HG03108 (cell line): ENCODE data around the gene POLN.

Source experiments
- ATAC-seq: cut with Tn5 transposase; IDR thresholded peaks from one replicate; pipeline ENCODE4 v1.9.1; 2021; ENCODE audit warnings: moderate library complexity; ENCODE audit not compliant: unreplicated experiment

The POLN gene

GRCh38 chr4:2089222-2089621 lies 152.7 kb downstream of the POLN start:
- no peak for ATAC-seq

GRCh38 chr4:2087170-2087569 lies 154.8 kb downstream of the POLN start:
- ATAC-seq = no peak

DNA sequence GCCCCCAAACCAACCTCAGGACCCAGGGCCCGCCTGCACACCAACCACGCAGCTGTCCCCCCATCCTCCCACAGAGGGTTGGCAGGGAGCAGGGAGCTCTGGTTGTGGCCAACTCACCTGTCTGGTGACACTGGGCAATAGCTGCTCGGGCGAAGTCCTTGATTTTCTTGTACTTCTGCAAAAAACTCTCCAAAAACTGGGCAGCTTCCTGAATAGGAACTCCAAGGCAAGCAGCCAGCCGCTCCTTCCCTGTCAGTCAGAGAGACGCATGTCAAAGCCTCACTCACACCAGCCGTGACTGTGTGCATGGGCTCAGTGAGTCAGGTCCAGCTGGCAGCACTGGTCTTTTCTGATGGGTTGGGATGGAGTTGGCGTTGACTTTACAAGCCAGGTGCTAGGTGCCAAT lies 156.4 kb downstream of the POLN start:
- ATAC-seq = no peak

DNA sequence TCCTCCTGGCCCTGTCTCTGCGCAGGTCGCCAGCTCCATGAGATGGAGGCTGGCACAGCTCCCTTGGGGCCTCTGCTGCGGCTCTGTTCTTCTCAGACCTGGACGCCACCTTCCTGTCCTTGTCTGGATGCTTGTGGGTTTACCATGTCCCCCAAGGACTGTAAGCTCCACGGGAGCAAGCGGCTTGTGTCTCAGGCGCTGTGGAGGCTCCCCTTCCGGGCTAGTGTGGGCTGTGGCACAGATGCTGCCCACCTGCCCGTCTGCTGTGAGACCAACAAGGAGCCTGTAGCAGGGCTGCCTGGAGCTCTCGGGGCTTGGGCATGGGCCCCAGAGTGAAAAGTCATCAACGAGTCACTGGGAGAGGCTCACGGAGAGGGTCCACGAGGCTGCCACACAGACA lies 157.6 kb downstream of the POLN start:
- ATAC-seq = no peak

DNA sequence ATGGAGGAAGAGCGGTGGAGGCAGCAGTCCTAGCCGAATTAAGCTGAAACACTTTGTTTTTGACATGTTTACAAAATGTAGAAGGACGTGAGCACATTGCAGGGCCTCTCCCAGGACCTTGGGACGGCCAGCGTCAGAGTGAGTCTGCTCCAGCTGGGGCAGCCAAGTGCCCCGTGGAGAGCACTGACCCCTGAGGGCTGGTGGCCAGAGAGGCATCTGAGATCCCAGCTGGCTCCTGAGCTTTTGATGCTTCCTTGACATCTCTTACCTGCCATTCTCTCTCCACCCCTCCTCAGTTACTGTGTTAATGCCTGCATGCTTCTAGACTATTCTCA lies 158.1 kb downstream of the POLN start:
- no peak for ATAC-seq

DNA sequence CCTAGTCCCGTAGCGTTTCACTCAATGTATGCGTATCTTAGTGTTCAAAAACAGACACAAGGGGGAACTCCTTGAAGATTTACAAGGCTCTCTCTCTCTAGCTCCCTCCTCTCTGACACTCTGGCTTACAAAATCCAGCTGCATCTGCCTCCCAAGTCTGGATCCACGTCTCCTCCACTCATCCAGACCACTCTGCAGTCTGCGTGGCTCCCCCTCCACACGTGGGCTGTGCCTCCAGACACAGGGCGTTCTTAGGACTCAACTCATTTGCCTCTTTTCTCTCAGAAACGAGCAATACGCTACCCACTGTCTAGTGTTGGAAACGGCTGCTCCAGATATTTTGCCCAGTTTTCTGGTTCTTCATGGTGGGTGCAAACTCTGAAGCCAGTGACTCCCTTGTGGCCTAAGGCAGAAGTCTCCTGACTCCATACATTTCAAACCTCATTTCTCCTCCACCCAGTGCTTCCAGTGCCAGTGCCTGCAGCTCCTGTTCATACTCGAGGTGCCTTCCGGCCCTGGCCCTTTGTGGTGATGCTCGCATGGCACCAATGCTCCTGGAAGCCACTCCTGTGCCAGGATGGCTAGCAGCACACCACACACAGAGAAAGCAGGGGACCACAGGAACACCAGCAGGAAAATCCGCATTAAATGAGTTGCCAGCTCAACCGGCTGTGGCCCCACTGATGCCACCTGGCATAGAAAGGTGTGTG lies 158.7 kb downstream of the POLN start:
- ATAC-seq = no peak

GRCh38 chr4:2082627-2083026 lies 159.3 kb downstream of the POLN start:
- ATAC-seq = no peak

DNA sequence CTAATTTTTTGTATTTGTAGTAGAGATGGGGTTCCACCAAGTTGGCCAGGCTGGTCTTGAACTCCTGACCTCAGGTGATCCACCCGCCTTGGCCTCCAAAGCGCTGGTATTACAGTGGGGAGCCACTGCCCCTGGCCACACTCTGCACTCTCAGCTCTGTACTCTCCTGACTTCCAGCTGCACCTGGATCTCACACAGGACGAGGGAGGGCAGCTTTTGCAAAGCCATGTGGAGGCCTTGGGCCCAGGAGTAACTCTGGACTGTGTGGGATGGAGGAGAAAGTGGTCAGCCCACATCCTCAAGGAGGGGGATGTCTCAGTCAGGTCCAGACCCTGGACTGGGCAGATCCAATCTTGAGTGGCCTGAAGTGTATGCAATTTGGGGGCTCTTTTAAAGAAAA lies 159.8 kb downstream of the POLN start:
- ATAC-seq = no peak

DNA sequence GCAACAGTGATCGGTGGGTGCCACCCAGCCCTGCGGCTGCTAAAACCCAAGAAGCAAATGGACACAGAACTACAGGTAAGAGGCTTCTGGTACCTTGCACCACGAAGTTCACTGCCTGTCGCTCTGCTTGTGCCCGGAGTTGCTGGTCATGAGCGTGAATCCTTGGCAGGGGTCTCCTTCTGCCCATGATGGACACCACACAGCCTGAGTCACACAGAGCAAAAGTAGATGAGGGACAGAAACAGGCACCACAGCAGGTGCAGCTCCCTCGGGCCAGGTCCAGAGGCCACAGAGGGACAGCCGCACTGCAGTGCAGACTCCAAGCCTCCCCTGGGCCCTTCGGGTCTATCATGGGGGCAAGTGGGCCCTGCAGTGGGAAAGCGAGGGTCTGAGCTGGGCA lies 160.4 kb downstream of the POLN start:
- ATAC-seq = no peak

DNA sequence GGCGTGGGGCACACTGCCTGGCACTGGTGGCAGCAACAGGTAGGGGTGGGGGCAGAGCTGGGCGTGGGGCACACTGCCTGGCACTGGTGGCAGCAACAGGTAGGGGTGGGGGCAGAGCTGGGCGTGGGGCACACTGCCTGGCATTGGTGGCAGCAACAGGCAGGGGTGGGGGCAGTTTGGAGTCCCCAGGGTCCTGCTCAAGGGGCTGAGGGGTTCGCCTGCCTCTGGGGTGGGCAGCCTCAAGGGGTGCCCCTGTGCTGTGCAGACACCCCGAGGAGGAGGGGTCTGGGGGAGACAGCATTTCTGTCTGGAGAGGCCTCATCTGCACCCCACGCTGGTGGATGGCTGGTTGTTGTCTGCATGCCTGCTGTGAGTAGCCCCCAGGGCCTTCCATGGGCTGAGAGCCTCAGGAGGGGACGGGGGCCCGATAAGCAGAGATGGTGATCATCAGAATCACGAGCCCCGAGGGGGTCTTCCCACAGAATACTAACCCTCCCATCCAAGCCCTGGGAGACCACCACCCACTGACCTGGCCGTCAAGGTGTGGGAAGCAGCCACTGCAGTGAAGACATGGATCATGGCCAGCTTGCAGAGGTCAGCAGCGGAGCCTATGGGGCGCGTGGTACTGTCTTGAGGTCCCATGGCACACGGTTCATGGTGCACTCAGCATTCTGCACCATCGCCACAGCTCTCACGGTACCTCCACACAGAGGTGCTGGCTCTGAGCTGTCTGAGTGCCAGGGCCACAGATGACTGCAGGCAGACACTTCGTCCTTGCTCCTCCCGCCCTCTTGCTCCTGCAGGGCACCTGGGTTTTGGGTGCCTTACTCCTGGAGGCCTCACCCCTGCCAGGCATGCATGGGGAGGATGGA lies 161.3 kb downstream of the POLN start:
- no peak for ATAC-seq

DNA sequence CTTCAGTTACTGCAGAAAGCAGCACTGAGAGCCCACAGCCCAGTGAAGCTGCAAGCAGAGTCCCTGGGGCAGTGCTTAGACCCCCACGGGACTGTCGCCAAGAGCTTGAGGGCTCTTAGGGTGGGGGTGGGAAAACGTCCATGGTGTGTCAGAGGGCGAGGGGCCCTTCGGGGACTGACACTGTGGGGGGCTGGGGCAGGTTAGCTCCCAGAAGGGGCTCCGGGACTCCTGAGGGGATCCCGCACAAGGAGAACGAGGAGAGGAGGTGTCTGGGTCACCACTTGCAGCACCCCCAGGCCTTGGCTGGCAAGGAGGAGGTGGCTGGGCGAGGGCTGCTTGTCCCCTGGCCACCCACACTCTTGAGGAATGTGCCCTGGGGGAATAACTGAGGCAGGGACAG lies 162.0 kb downstream of the POLN start:
- ATAC-seq = no peak

DNA sequence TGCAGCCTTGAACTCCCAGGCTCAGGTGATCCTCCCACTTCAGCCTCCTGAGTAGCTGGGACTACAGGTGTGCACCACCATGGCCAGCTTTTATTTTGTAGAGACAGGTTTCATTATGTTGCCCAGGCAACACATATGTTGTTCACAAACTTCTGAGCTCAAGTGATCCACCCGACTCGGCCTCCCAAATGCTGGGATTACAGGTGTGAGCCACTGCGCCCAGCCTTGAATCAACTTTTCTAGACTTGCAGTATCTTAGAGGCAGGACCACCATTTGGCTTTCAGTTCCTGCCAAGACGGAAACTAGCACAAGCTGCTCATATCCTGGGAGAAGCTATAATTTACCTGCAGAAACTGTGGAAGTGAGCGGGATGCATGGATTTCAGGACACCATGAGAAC lies 162.9 kb downstream of the POLN start:
- ATAC-seq = no peak

DNA sequence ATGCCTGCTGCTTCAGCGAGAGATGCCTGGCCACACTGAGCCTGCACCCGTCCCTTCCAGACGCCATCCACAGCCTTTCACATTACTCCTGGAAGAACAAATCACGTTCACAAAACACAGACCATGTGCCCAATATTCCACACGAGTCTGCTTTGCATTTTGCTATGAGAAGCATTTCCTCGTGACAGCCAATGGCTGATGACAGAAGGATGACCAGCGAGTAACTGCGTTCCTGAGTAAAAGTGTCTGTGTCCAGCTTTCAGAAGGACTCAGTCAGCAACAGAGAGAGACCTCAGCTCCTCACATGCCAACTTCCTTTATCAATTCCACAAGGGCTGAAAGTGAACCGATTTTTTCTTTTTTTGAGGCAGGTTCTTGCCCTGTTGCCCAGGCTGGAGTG lies 163.3 kb downstream of the POLN start:
- ATAC-seq = no peak

GRCh38 chr4:2077537-2078460 lies 164.1 kb downstream of the POLN start:
- no peak for ATAC-seq

DNA sequence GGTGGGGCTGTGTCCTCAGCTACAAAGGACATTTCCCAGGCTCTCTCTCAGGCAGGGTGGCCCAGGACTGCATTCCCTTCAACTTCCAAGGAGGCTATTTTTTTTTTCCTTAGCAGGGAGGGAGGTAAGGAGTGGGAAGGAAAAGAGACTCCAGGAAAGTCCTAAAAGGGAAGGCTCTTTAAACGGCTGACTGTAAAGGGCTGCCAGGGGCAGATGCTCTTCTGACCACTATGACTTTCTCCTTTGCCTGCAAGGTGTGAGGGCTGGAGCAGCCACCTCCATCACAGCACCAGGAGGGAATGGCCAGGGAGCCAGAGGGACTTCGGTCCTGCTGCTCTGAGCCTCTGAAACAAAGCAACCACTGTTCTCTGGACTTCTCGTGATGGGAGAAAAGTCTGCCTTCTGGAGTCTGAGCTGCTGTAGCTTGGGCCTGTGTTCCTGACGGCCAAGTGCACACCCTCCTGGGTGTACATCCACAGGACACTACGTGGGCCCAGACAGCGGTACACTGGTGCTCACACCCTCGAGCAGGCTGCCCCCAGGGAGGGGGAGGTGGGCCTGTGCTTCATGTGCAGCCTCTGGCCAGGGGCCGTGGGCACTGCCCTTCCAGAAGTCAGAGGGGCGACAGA lies 164.9 kb downstream of the POLN start:
- ATAC-seq = no peak

DNA sequence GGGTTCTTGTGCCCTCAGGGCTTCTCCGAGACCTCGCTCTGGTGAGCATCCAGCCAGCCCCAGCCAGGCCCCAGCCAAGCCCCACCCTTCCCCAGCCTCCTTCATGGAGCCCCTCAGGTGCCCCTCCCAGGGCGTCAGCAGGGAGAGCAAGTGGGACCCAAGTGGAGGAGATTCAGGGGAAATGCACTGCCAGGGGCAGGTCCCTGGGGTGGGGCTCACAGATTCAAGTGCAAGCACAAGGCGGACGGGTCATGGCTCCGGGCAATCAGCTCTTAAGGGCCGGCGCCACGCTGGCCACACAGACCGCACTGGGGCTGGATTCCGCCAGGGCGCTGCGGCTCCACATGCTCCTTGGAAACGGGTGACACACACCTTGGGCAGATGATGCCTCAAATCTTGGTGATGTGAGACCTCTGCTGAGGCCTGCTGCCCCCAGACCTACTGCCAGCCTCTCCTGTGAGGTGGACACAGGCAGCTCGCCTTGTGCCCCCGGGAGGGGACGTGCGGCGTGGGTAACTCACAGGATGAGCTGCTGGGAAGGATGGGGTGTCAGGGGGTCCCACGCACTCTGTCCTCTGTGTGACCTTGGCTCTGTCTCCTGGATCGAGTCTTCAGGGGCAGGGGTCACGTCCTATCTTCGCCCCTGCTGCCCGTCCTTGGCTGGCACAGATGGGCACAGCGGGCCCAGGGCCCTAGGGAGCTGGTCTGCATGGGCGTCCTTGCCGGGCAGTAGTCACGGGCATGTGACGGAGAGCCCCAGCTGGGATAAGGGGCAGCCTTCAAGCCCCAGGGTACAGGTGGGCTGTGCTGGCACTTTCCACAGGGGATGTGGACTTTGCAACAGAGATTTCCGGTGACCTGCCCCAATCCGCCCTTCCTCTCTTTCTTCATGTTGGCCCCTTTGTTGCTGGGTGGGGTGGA lies 165.7 kb downstream of the POLN start:
- ATAC-seq = no peak

DNA sequence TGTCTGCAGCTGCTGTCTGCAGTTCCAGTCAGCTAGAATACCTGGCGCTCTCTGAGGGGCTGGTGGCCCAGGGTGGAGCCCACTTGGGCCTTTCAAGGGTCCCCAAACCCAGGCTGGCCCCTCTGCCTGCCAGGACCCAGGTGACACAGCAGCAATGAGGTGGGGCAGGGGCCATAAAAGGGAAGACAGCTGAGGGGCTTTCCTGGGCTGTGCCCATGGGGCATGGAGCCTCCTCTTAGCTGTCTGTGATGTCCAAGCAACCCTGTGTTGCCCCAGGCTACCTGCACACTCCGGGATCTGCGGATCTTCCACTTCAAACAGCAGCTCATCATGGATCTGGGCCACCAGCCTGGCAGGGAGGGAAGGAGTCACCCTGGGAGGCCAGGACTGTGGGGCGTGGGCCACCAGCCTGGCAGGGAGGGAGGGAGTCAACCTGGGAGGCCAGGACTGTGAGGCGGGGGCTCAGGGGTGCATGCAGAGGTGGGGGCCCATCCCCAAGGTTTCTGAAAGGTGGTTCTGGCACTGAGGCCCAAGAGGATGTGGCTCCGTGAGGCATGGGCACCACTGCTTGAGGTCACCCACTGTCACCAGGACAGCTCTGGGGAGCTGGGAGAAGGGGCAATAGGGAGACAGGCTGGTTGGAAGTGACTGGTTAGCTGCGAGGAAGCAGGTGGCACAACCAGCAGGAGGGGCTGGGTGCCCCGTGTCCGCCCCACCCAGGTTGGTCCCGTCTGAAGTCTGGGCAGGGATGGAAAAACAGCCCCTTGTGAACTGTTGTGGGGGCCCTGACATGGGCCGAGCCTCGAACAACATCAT lies 166.5 kb downstream of the POLN start:
- ATAC-seq = no peak

- ATAC-seq = no peak
Observed at GRCh38 chr4:2074588-2074987, 167.3 kb downstream of the POLN start.

DNA sequence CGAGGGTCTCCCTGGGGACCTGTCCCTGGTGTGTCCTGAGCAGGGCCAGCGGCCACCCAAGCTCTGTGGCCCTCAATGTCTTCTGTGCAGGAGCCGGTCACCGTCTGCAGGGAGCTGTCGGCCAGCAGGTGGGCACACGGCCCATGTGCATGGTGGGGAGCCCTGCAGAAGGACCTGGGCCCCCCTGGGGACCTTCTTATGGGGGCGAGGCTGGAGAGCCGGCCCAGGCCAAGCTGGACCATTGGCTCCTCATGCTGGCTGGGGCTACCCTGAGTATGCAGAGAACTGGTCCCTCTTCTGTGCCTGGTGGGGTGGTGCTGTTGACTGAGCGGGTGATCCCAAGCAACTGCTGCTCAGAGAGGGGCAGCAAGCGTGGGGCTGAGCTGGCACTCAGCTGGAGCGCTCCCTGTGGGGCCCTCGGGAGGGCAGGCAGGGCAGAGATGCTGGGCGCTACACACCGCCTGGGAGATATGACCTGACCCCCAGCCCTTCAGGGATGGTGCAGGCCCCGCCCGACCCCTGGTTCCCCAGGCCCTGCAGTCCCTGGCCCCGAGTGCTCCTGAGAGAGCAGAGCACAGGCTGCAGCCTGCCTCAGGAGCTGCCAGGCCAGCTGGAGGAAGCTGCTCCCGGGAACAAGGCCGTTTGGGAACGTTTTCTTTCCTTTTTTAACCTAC lies 168.0 kb downstream of the POLN start:
- no peak for ATAC-seq
